ENCODE results near the gene TSPAN14.

TSPAN14 gene

DNA sequence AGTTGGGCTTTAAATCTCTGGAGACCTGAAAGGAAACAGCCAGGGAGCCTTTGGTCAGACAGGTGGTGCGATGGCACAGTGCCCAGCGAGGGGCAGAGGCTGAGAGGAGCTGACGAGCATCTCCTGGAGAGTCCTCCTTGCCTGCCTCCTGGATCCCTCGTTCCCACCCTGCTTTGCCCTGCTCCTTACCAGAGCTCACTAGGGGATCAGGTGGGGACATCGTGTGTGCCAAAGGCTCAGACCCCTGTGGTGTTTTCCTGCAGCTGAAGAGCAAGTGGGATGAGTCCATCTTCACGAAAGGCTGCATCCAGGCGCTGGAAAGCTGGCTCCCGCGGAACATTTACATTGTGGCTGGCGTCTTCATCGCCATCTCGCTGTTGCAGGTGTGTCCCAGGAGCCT lies 61.8 kb downstream of the TSPAN14 start:
- DNase-seq (ENCODE audit: low read depth in 1 of 2, low spot score in 1 of 2), result no peak
- no peak for TF ChIP-seq JUND (IDR thresholded peaks at IDR 0.05; ENCODE audit: low read depth)
- in situ Hi-C loops (cut with HindIII; ENCODE audit: low pct_unique_long_range_greater_than_20kb, low sequenced_read_pairs), result no loop called here

DNA sequence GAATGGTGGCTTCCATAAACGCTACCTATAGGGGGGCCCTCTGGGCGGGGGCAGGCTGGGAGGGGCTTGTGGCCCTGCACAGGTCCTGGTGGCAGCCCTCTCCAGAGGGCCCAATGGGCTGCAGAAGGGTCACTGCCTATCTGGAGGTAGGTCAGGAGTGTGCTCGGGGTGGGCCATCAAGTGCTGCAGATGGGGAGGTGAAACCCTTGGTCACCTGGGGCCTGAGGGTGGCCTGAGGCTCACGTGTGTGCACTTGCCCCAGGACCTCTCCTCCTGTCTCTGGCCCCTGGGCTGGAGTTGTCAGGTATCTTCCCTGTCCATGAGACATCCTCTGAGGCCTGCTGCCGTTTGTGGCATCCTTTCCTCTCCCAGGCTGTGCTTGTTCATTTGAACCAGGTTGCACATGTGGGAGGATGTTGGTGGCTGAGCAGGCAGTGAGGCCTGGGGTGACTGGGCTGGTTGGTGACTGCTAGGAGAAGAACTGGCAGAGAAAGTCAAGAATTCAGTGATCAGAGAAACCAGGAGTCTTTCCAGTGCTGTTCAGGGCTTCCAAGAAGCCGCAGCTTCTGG lies 62.5 kb downstream of the TSPAN14 start:
- in situ Hi-C loops (cut with HindIII; ENCODE audit: low pct_unique_long_range_greater_than_20kb, low sequenced_read_pairs), result no loop called here
- DNase-seq (ENCODE audit: low read depth in 1 of 2, low spot score in 1 of 2), result no peak
- no peak for TF ChIP-seq JUND (IDR thresholded peaks at IDR 0.05; ENCODE audit: low read depth)

DNA sequence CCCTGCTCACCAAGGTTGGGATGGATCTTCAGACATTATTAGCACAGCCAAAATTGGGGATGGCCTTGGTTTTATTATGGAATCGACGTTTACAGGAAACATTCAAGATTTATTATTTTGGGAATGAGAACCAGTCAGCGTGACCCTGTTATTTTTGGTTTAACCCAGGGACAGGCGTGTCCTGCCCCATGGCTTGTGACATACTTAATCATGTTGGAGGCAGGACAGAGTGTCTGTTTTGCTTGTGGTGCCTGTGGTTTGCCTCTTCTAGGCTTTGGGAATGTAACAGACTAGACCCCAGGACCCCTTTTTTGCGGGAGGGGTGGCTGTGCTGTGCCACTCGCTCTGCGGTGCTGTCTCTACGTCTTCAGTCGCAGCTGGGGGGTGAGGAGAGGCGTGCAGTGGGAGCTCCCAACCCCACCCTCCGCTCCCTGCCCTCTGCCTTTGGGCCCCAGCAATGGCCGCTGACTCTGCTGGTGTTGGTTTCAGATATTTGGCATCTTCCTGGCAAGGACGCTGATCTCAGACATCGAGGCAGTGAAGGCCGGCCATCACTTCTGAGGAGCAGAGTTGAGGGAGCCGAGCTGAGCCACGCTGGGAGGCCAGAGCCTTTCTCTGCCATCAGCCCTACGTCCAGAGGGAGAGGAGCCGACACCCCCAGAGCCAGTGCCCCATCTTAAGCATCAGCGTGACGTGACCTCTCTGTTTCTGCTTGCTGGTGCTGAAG lies 63.5 kb downstream of the TSPAN14 start:
- in situ Hi-C loops (cut with HindIII; ENCODE audit: low pct_unique_long_range_greater_than_20kb, low sequenced_read_pairs), result no loop called here
- TF ChIP-seq JUND (IDR thresholded peaks at IDR 0.05; ENCODE audit: low read depth), result no peak
- no peak for DNase-seq (ENCODE audit: low read depth in 1 of 2, low spot score in 1 of 2)

DNA sequence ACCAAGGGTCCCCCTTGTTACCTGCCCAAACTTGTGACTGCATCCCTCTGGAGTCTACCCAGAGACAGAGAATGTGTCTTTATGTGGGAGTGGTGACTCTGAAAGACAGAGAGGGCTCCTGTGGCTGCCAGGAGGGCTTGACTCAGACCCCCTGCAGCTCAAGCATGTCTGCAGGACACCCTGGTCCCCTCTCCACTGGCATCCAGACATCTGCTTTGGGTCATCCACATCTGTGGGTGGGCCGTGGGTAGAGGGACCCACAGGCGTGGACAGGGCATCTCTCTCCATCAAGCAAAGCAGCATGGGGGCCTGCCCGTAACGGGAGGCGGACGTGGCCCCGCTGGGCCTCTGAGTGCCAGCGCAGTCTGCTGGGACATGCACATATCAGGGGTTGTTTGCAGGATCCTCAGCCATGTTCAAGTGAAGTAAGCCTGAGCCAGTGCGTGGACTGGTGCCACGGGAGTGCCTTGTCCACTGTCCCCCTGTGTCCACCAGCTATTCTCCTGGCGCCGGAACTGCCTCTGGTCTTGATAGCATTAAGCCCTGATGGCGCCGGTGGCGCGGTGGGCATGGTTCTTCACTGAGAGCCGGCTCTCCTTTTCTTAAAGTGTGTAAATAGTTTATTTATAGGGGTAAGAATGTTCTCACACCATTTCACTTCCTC lies 64.2 kb downstream of the TSPAN14 start:
- no peak for DNase-seq (ENCODE audit: low read depth in 1 of 2, low spot score in 1 of 2)
- in situ Hi-C loops (cut with HindIII; ENCODE audit: low pct_unique_long_range_greater_than_20kb, low sequenced_read_pairs), result no loop called here
- TF ChIP-seq JUND (IDR thresholded peaks at IDR 0.05; ENCODE audit: low read depth), result no peak

DNA sequence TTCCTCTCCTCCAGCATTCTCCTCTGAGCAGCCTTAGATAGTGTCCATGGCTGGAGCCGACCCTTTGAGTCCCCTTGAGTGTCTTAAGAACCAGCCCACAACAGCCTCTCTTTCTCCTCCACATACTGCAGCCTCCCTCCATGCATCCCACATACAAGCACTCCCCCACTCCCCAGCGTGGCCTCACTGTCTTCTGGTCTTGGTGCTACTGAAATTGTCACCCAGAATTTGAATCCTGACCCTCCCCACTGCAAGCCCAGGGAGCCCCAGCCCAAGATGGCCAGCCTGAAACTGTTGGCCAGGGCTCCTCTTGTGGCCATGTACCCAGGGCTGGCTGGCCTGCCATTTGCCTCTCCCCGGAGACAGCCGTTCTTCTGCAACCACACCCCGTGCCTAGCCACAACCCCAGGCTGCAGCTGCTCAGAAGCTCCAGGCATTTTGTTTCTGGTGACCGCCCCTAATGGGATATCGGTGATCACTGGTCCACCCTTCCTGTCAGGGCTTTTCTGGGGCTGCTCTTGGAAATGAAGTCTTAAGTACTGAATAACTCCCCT lies 64.8 kb downstream of the TSPAN14 start:
- no peak for DNase-seq (ENCODE audit: low read depth in 1 of 2, low spot score in 1 of 2)
- in situ Hi-C loops (cut with HindIII; ENCODE audit: low pct_unique_long_range_greater_than_20kb, low sequenced_read_pairs), result no loop called here
- no peak for TF ChIP-seq JUND (IDR thresholded peaks at IDR 0.05; ENCODE audit: low read depth)

DNA sequence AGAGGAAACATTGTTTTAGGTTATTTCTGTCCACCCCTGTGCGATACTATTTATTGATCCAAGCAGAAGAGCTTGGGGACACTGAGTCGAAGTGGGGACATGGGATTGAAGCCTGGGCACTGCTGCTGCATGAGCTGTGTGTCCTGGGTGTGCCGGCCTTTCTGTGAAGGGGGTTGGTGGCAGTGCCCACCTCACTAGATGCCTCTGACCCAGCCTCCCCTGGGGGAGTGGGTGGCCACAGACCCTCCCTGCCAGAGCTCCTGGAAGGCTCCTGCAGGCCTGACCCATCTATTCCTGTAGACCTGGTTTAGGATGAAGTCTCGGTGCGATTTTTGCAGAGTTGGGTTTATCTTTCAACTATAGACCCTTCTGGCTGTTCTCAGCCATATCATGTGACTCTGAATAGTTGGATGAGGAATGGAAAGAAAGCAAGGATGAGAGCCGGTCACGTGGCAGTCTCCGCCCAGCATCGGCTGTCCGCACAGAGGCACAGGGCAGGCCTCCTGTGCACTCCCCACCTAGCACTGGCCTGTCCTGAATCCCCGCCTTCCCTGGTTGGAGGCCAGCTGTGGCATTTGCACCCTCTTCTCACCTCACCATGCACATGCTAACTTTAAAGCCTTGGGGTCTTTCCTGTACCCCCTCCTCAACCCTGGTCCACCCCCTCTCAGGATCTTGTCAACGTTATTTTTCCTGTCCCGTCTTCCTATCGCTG lies 66.0 kb downstream of the TSPAN14 start:
- in situ Hi-C loops (cut with HindIII; ENCODE audit: low pct_unique_long_range_greater_than_20kb, low sequenced_read_pairs), result no loop called here

DNA sequence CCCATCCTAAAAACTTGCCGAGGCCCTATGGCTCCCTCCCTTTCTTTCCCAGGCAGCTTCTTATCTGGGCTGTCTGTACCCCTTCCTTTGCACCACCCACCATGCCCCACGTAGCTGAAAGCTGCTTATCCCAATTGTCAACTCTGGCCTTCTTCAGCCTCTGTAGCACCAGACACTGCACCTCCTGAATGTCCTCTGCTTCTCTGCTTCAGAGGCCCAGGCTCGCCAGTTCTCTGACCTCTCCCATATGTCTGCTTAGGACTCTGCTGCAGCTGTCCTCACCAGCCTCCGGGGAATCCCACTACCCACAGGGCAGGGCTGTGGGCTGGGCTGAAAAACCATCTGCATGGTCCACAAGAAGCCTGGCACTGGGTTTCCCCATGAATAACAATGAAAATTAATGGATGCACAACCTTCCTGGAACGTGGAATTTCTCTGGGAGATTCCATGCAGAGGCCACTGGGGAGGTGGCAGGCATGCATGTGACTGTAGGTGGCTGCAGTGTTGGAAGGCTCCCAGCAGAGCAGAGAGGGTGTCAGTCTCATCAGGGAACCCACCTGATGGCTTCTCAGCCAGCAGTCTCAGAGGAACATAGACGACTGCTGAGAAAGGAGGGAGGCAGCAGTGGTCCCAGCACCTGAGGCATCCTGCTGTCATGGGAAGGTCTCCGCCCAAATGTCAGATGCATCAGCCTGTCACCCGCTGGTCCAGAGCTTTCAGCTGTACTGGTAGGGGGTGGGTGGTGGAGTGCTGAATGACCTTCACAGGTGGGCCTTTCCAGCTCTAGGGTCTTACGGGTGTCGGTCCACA lies 66.8 kb downstream of the TSPAN14 start:
- DNase-seq (ENCODE audit: low read depth in 1 of 2, low spot score in 1 of 2), result no peak
- in situ Hi-C loops (cut with HindIII; ENCODE audit: low pct_unique_long_range_greater_than_20kb, low sequenced_read_pairs), result no loop called here
- no peak for TF ChIP-seq JUND (IDR thresholded peaks at IDR 0.05; ENCODE audit: low read depth)

More for the DNA sequence above, 66.0 kb downstream of the TSPAN14 start:
- no peak for DNase-seq (ENCODE audit: low read depth in 1 of 2, low spot score in 1 of 2)
- TF ChIP-seq JUND (IDR thresholded peaks at IDR 0.05; ENCODE audit: low read depth), result no peak

DNA sequence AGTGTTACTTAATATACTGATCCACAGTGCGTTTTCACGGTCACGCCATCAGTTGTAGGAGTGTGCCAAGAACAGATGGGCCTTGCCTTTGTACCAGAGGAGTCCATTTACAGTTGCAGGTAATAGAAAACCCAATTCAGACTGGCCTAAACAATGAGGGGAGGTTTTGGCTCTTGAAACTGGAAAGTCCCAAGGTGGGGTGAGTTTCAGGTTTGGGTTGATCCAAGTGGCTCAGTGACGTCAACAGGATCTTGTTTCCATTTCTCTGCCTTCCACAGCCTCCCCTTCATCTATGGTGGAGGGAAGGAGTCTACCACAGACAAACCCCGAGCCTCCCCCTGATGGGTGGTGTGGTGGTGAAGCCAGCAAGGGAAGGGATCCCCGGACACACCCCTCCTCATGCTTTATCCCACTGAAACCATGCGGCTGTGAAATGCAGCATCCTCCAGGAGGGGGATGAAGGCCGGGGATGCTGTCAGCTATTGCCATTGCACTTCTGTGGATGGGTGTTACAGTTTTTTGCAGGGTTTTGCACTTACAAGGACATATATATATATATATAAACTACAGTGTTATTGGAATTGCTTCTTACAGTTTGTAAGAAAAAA lies 68.8 kb downstream of the TSPAN14 start:
- TF ChIP-seq JUND (IDR thresholded peaks at IDR 0.05; ENCODE audit: low read depth), result no peak
- in situ Hi-C loops (cut with HindIII; ENCODE audit: low pct_unique_long_range_greater_than_20kb, low sequenced_read_pairs), result no loop called here
- no peak for DNase-seq (ENCODE audit: low read depth in 1 of 2, low spot score in 1 of 2)

DNA sequence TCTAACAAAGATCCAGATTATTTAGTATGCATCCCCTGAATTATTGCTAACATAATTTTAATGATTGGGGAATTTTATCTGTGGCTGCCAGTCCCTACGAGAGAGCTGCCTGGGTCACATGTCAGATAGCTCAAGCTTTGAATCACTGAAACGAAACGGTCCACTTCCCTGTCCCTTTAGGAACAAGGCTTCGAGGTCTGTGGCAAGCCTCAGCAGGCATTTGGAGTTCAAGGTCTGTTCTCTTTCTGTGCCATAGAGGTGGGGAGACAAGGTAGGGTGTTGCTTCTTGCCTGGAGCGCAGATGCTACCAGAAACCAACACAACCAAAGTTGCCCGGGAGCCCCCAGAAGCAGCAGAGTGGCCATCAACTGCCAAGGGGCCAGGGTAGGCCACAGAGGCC lies 69.7 kb downstream of the TSPAN14 start:
- no peak for DNase-seq (ENCODE audit: low read depth in 1 of 2, low spot score in 1 of 2)
- TF ChIP-seq JUND (IDR thresholded peaks at IDR 0.05; ENCODE audit: low read depth), result no peak
- in situ Hi-C loops (cut with HindIII; ENCODE audit: low pct_unique_long_range_greater_than_20kb, low sequenced_read_pairs), result no loop called here

DNA sequence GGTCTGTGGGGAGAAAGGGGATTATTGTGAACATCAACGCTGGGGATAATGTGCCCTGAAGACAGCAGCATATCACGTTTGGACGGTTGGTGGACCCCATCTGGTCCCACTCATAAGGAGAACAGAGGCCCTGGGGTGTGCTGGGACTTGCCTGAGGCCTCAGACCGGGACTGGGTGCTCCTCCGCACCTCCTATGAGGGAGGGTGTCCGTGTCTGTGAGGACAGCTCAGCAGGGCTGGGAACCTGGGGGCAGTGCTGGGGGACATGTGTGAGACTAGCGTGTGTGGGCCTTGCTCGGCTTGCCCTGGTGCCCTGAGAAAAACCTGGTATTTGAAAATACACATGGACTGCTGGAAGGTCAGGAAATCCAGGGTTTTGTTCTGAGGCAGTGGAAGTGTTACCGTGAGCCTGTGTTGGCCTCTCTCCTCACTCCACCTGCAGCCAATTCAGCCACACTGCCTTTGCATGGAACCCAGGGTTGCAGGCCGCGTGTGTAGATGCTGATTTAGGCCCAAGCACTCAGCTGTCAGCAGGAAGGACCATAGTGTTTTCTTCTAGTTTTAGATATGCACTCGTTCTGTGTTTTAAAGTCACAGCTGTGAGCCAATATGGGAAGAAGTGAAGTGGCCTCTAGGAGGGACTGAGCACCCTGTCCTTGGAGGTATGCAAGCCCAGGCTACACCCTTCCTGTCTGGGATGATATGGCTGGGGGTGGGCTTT lies 70.2 kb downstream of the TSPAN14 start:
- no peak for TF ChIP-seq JUND (IDR thresholded peaks at IDR 0.05; ENCODE audit: low read depth)
- in situ Hi-C loops (cut with HindIII; ENCODE audit: low pct_unique_long_range_greater_than_20kb, low sequenced_read_pairs), result no loop called here
- no peak for DNase-seq (ENCODE audit: low read depth in 1 of 2, low spot score in 1 of 2)

DNA sequence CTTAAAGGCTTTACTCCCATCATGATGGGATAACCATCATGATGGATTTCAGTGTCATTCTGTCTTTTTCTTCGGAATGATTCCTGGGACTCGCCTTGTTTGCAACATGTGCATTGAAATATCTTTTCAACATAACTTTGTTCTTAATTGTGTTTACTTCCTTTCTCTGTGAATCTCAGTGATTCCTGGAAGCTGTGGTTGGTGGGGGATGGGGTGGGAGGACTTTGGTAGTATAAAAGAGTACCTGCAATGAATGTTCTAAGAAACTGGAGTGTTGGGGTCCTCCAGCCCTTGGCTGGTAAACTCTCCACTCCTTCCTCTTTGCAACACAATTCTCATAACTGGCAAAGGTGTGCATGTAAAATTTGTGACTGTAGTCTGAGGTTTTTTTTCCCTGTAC lies 72.1 kb downstream of the TSPAN14 start:
- no peak for DNase-seq (ENCODE audit: low read depth in 1 of 2, low spot score in 1 of 2)
- TF ChIP-seq JUND (IDR thresholded peaks at IDR 0.05; ENCODE audit: low read depth), result no peak

More for the DNA sequence above, 72.1 kb downstream of the TSPAN14 start:
- in situ Hi-C loops (cut with HindIII; ENCODE audit: low pct_unique_long_range_greater_than_20kb, low sequenced_read_pairs), result no loop called here

Measured in T47D (cell line).